Neuronal stem cell (in vitro differentiated cells): ENCODE results near the gene PRIM1.

ENCODE experiments used
- DNase-seq: peaks from one replicate; pipeline ENCODE4 v3.0.0-alpha.2; 2013; ENCODE audit warnings: low spot score
- H2AFZ ChIP-seq: one replicate; pipeline ENCODE4 v1.6.1; 2013; ENCODE audit warnings: mild to moderate bottlenecking, low read length, inconsistent platforms
- H2AK5ac ChIP-seq: 2 replicates; pipeline ENCODE4 v1.6.1; 2013; ENCODE audit warnings: low read depth, mild to moderate bottlenecking, inconsistent platforms, low read length, moderate library complexity, mixed read lengths
- H2BK120ac ChIP-seq: 2 replicates; pipeline ENCODE4 v1.6.1; 2013; ENCODE audit warnings: low read depth, mild to moderate bottlenecking, inconsistent platforms, low read length, moderate library complexity, mixed read lengths
- H2BK12ac ChIP-seq: one replicate; pipeline ENCODE4 v1.6.1; 2013; ENCODE audit warnings: low read length, inconsistent platforms
- H2BK15ac ChIP-seq: 2 replicates; pipeline ENCODE4 v1.6.1; 2013; ENCODE audit warnings: mild to moderate bottlenecking, low read length, inconsistent platforms, mixed read lengths
- H2BK5ac ChIP-seq: one replicate; pipeline ENCODE4 v1.6.1; 2013; ENCODE audit warnings: inconsistent platforms, mild to moderate bottlenecking, low read length, moderate library complexity
- H3K14ac ChIP-seq: one replicate; pipeline ENCODE4 v1.6.1; 2013; ENCODE audit warnings: low read length, inconsistent platforms
- H3K18ac ChIP-seq: 2 replicates; pipeline ENCODE4 v1.6.1; 2013; ENCODE audit warnings: low read length, inconsistent platforms
- H3K23ac ChIP-seq: 2 replicates; pipeline ENCODE4 v1.6.1; 2013; ENCODE audit warnings: low read depth, mild to moderate bottlenecking, mixed read lengths, low read length, inconsistent platforms; ENCODE audit not compliant: poor library complexity
- H3K27ac ChIP-seq: replicated peaks from 3 replicates; pipeline ENCODE4 v1.5.1; 2013; ENCODE audit warnings: low read length, inconsistent platforms
- H3K27me3 ChIP-seq, 3 experiments: 2 replicates each; pipeline ENCODE4 v1.6.1; 2013; ENCODE audit warnings: low read length in 3 of 3, mild to moderate bottlenecking in 2 of 3, inconsistent platforms in 1 of 3, low read depth in 1 of 3, mixed read lengths in 1 of 3, moderate library complexity in 1 of 3; ENCODE audit not compliant: control insufficient read depth in 3 of 3, insufficient read depth in 3 of 3
- H3K36me3 ChIP-seq, 2 donors: replicated peaks in 1 of 2; 2 replicates each; pipeline ENCODE4 v1.6.1; 2013; ENCODE audit warnings: low read length in 2 of 2; ENCODE audit not compliant: control insufficient read depth in 2 of 2, insufficient read depth in 2 of 2
- H3K4ac ChIP-seq: 2 replicates; pipeline ENCODE4 v1.6.1; 2013; ENCODE audit warnings: inconsistent platforms, mild to moderate bottlenecking, low read length, moderate library complexity
- H3K4me1 ChIP-seq, 2 donors: 1 replicate in 1 of 2; 2 replicates in 1 of 2; pipeline ENCODE4 v1.6.1; 2013; ENCODE audit warnings: low read length in 2 of 2, low read depth in 1 of 2; ENCODE audit not compliant: control insufficient read depth in 2 of 2, insufficient read depth in 1 of 2
- H3K4me2 ChIP-seq: one replicate; pipeline ENCODE4 v1.6.1; 2013; ENCODE audit warnings: mild to moderate bottlenecking, low read length, inconsistent platforms; ENCODE audit not compliant: insufficient read depth, poor library complexity, severe bottlenecking
- H3K4me3 ChIP-seq, 2 donors: 2 replicates each; pipeline ENCODE4 v1.5.1; 2013; ENCODE audit warnings: low read length in 2 of 2, mild to moderate bottlenecking in 2 of 2, inconsistent platforms in 1 of 2, moderate library complexity in 1 of 2
- H3K79me1 ChIP-seq: one replicate; pipeline ENCODE4 v1.6.1; 2013; ENCODE audit warnings: low read depth, mild to moderate bottlenecking, inconsistent platforms, low read length, moderate library complexity
- H3K9ac ChIP-seq: one replicate; pipeline ENCODE4 v1.6.1; 2013; ENCODE audit warnings: mild to moderate bottlenecking, low read depth, low read length, inconsistent platforms; ENCODE audit not compliant: poor library complexity
- H3K9me3 ChIP-seq, 2 donors: replicated peaks in 1 of 2; 2 replicates each; pipeline versions ENCODE3 to v1.6.1; 2013; ENCODE audit warnings: low read length in 2 of 2, mild to moderate bottlenecking in 2 of 2, inconsistent platforms in 1 of 2, low read depth in 1 of 2, mixed read lengths in 1 of 2, moderate library complexity in 1 of 2; ENCODE audit not compliant: control insufficient read depth in 2 of 2, insufficient read depth in 1 of 2
- H4K8ac ChIP-seq: one replicate; pipeline ENCODE4 v1.6.1; 2013; ENCODE audit warnings: low read depth, mild to moderate bottlenecking, inconsistent platforms, low read length, moderate library complexity
- H4K91ac ChIP-seq: one replicate; pipeline ENCODE4 v1.6.1; 2013; ENCODE audit warnings: low read length, low read depth, mild to moderate bottlenecking, inconsistent platforms; ENCODE audit not compliant: poor library complexity
- WGBS, 2 donors: extraction: QIAGEN DNeasy Blood & Tissue Kit; methylation state at CpG; one replicate each; pipeline ENCODE4 v1.1.7; 2013; ENCODE audit warnings: missing lambda C conversion rate in 2 of 2, mixed read lengths in 1 of 2; ENCODE audit not compliant: insufficient read length in 2 of 2, insufficient replicate concordance in 1 of 2; ENCODE audit errors: extremely low coverage in 2 of 2; 5-methylcytosine and 5-hydroxymethylcytosine counted together

The PRIM1 gene

GRCh38 chr12:56772625-56773024, 20.5 kb upstream of the PRIM1 start:
- Histone ChIP-seq H3K27ac (no peak overlapping the region), H3K23ac (no peak overlapping the region), H3K4me1 (no peaks in the 10 kb centered on the region), H3K27me3 (peaks cover 0 to 13% (median 0%) of the 10 kb centered on the region in 3 experiments), H2AFZ (no peak overlapping the region), H2BK120ac (no peak overlapping the region), H3K9ac (no peak overlapping the region), H3K18ac (no peak overlapping the region), H3K9me3 (no peaks in the 10 kb centered on the region), H3K36me3 (no peaks in the 10 kb centered on the region), H3K4me2 (no peak overlapping the region), H2BK12ac (no peak overlapping the region), H4K91ac (no peak overlapping the region), H2BK15ac (no peak overlapping the region), H2AK5ac (no peak overlapping the region), H4K8ac (no peak overlapping the region), H3K14ac (no peak overlapping the region), H2BK5ac (no peak overlapping the region), H3K4me3 (no peak overlapping the region), H3K79me1 (no peaks in the 10 kb centered on the region), H3K4ac (no peak overlapping the region)
- no peak for DNase-seq
- no CpG with 5 or more reads among the region's 5 CpGs for WGBS, 2 donors

DNA sequence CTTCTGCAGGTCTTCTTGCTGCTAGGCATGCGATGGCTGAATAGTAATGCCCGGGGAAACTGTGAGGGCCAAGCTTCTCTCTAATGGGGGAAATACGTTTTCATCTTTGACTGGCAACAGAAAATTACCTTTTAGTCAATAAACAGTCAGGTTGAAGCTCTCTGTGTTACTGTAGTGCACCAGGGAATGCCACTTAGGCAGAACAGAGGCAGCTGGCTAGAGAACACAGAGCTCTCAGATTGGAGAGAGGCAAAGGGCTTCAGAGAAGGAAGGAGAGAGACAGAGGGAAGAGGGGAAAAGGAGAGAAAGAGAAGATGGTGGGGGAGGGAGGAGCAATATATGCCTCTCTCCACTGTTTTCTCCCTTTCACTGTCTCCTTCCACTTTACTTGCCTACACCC, 17.7 kb upstream of the PRIM1 start:
- no peak overlapping the region for H3K4ac ChIP-seq
- no CpG with 5 or more reads among the region's 3 CpGs for WGBS, 2 donors
- no peak for DNase-seq
- H3K14ac ChIP-seq = no peak overlapping the region
- H2AFZ ChIP-seq = peak overlapping the region; percentile 51
- no peak overlapping the region for H2BK12ac ChIP-seq
- no peak overlapping the region for H3K9ac ChIP-seq
- H3K4me3 ChIP-seq = no peak overlapping the region
- no peak overlapping the region for H2BK15ac ChIP-seq
- no peak overlapping the region for H3K18ac ChIP-seq
- H2BK5ac ChIP-seq = no peak overlapping the region
- no peak overlapping the region for H3K23ac ChIP-seq
- H3K4me2 ChIP-seq = no peak overlapping the region
- H3K4me1 ChIP-seq = peaks cover 0 to 7% of the 10 kb centered on the region in 2 donors
- no peak overlapping the region for H2AK5ac ChIP-seq
- no peaks in the 10 kb centered on the region for H3K79me1 ChIP-seq
- peaks cover 0 to 13% (median 0%) of the 10 kb centered on the region in 3 experiments for H3K27me3 ChIP-seq
- no peak overlapping the region for H4K8ac ChIP-seq
- H4K91ac ChIP-seq = no peak overlapping the region
- no peaks in the 10 kb centered on the region for H3K36me3 ChIP-seq
- H3K27ac ChIP-seq = no peak overlapping the region
- no peak overlapping the region for H2BK120ac ChIP-seq
- H3K9me3 ChIP-seq = no peaks in the 10 kb centered on the region

GRCh38 chr12:56768424-56768823, 16.3 kb upstream of the PRIM1 start:
- peaks cover 0 to 7% of the 10 kb centered on the region in 2 donors for H3K4me1 ChIP-seq
- H2BK5ac ChIP-seq = no peak overlapping the region
- no CpG with 5 or more reads among the region's 5 CpGs for WGBS, 2 donors
- no peak overlapping the region for H2AFZ ChIP-seq
- no peak for DNase-seq
- H2AK5ac ChIP-seq = no peak overlapping the region
- H3K36me3 ChIP-seq = no peaks in the 10 kb centered on the region
- H3K23ac ChIP-seq = no peak overlapping the region
- no peak overlapping the region for H2BK15ac ChIP-seq
- no peak overlapping the region for H2BK120ac ChIP-seq
- H4K91ac ChIP-seq = no peak overlapping the region
- H3K79me1 ChIP-seq = no peaks in the 10 kb centered on the region
- peaks cover 0 to 13% (median 0%) of the 10 kb centered on the region in 3 experiments for H3K27me3 ChIP-seq
- H4K8ac ChIP-seq = no peak overlapping the region
- H3K4me3 ChIP-seq = no peak overlapping the region
- H3K4me2 ChIP-seq = no peak overlapping the region
- H3K9ac ChIP-seq = no peak overlapping the region
- H2BK12ac ChIP-seq = no peak overlapping the region
- H3K9me3 ChIP-seq = no peaks in the 10 kb centered on the region
- H3K18ac ChIP-seq = no peak overlapping the region
- no peak overlapping the region for H3K4ac ChIP-seq
- no peak overlapping the region for H3K14ac ChIP-seq
- H3K27ac ChIP-seq = no peak overlapping the region

GRCh38 chr12:56766535-56766934, 14.4 kb upstream of the PRIM1 start:
- no peak overlapping the region for H3K4ac ChIP-seq
- no peaks in the 10 kb centered on the region for H3K9me3 ChIP-seq
- H2BK15ac ChIP-seq = no peak overlapping the region
- H3K14ac ChIP-seq = no peak overlapping the region
- H3K27ac ChIP-seq = no peak overlapping the region
- H3K23ac ChIP-seq = no peak overlapping the region
- H4K8ac ChIP-seq = no peak overlapping the region
- no peak overlapping the region for H2BK120ac ChIP-seq
- WGBS, 2 donors = no CpG with 5 or more reads among the region's 6 CpGs
- no peak overlapping the region for H4K91ac ChIP-seq
- no peak overlapping the region for H2AK5ac ChIP-seq
- no peak overlapping the region for H2BK5ac ChIP-seq
- no peak overlapping the region for H2AFZ ChIP-seq
- no peak overlapping the region for H3K4me3 ChIP-seq
- H2BK12ac ChIP-seq = no peak overlapping the region
- H3K18ac ChIP-seq = no peak overlapping the region
- no peak for DNase-seq
- no peak overlapping the region for H3K9ac ChIP-seq
- H3K27me3 ChIP-seq = peaks cover 0 to 11% (median 0%) of the 10 kb centered on the region in 3 experiments
- H3K4me1 ChIP-seq = peaks cover 0 to 9% of the 10 kb centered on the region in 2 donors
- H3K79me1 ChIP-seq = no peaks in the 10 kb centered on the region
- no peak overlapping the region for H3K4me2 ChIP-seq
- no peaks in the 10 kb centered on the region for H3K36me3 ChIP-seq
